HG02973 (cell line): Measurements from ENCODE around the gene HCN3.

Experiments used
- ATAC-seq: cut with Tn5 transposase; IDR thresholded peaks from one replicate; pipeline ENCODE4 v1.9.1; 2021; ENCODE audit warnings: moderate library complexity; ENCODE audit not compliant: unreplicated experiment

Gene HCN3

GRCh38 chr1:155308493-155309422 is 31.5 kb downstream of the HCN3 start, which contains the start of gene FDPS:
FDPS (plus strand) TSS chr1:155308866; CDS start chr1:155309790, 924 bp downstream.
- peak; percentile 92 for ATAC-seq

- no peak for ATAC-seq
Observed at GRCh38 chr1:155309423-155310021, 32.3 kb downstream of the HCN3 start.

- no peak for ATAC-seq
Observed at GRCh38 chr1:155313261-155313660, 36.0 kb downstream of the HCN3 start.

GRCh38 chr1:155316922-155317321 is 39.7 kb downstream of the HCN3 start:
- no peak for ATAC-seq

GRCh38 chr1:155318082-155318481 is 40.8 kb downstream of the HCN3 start:
- ATAC-seq: no peak

GRCh38 chr1:155319536-155319935 is 42.3 kb downstream of the HCN3 start:
- no peak for ATAC-seq

- no peak for ATAC-seq
Observed at GRCh38 chr1:155320252-155320651, 43.0 kb downstream of the HCN3 start.

- ATAC-seq: no peak
Observed at GRCh38 chr1:155320661-155321617, 43.7 kb downstream of the HCN3 start, which contains the start of gene RUSC1. RUSC1 (plus strand) TSS chr1:155320894; CDS start chr1:155321774, 880 bp downstream.

GRCh38 chr1:155321639-155322503 is 44.6 kb downstream of the HCN3 start:
- ATAC-seq: no peak

GRCh38 chr1:155322571-155322952 is 45.3 kb downstream of the HCN3 start:
- no peak for ATAC-seq

GRCh38 chr1:155322953-155323728 is 45.9 kb downstream of the HCN3 start:
- ATAC-seq: no peak

GRCh38 chr1:155323729-155324036 is 46.4 kb downstream of the HCN3 start:
- ATAC-seq: peak; percentile 30

- peak; percentile 56 for ATAC-seq
Observed at GRCh38 chr1:155324037-155324716, 46.9 kb downstream of the HCN3 start.

- ATAC-seq: peak; percentile 1
Observed at GRCh38 chr1:155324717-155325602, 47.7 kb downstream of the HCN3 start.

- ATAC-seq: no peak
Observed at GRCh38 chr1:155325603-155325893, 48.3 kb downstream of the HCN3 start.

GRCh38 chr1:155326020-155326526 is 48.8 kb downstream of the HCN3 start:
- no peak for ATAC-seq

GRCh38 chr1:155326631-155327037 is 49.4 kb downstream of the HCN3 start:
- no peak for ATAC-seq

GRCh38 chr1:155327981-155328380 is 50.7 kb downstream of the HCN3 start:
- ATAC-seq: no peak
